Activated T-cell treated with anti-CD3 and anti-CD28 coated beads, Interleukin-2, amount 50 U/mL, for 72 hours (primary cell): Measurements from ENCODE around the gene IDE. TPM values are rescaled to one million over a fixed set of nuclear protein-coding genes. Genes with fewer than 3 reads are reported as not detected.
A peak's percentile ranks its signal among the peaks of the same experiment; 100 is the strongest.
"Not testable (repeated sequence)": the region's sequence is repeated elsewhere in the genome, so short reads cannot be mapped to it uniquely, and the experiment has no call there.

ENCODE experiments used
- ATAC-seq, 2 donors: fragments of 150-1000 bp; cut with Tn5 transposase; replicated peaks in 1 of 2; 2 replicates each; pipeline ENCODE4 v1.10.0; 2021; ENCODE audit warnings: moderate library complexity in 2 of 2, mild to moderate bottlenecking in 1 of 2
- DNase-seq, 2 donors: peaks; one replicate each; pipeline ENCODE4 v3.0.0; 2021 to 2022; ENCODE audit warnings: mixed read lengths in 1 of 2
- H3K27ac Mint-ChIP-seq: one replicate; pipeline ENCODE4 v1.8.0; 2022; ENCODE audit warnings: mild to moderate bottlenecking, moderate library complexity, mixed read lengths
- H3K27me3 Mint-ChIP-seq: one replicate; pipeline ENCODE4 v1.8.0; 2022; ENCODE audit warnings: low read depth, mixed read lengths
- H3K36me3 Mint-ChIP-seq, 2 donors: one replicate each; pipeline ENCODE4 v1.8.0; 2022; ENCODE audit warnings: mixed read lengths in 2 of 2, mild to moderate bottlenecking in 1 of 2; ENCODE audit not compliant: insufficient read depth in 2 of 2
- H3K4me1 Mint-ChIP-seq: one replicate; pipeline ENCODE4 v1.8.0; 2022; ENCODE audit warnings: low read depth, mixed read lengths
- H3K4me3 Mint-ChIP-seq, 2 donors: one replicate each; pipeline ENCODE4 v1.8.0; 2022; ENCODE audit warnings: mild to moderate bottlenecking in 2 of 2, mixed read lengths in 2 of 2, moderate library complexity in 2 of 2
- H3K9me3 Mint-ChIP-seq, 2 donors: one replicate each; pipeline ENCODE4 v1.8.0; 2022; ENCODE audit warnings: mixed read lengths in 2 of 2
- total RNA-seq, 2 donors: library from RNA; stranded (reverse); gene quantifications; one replicate each; pipeline ENCODE4 v1.2.3, GENCODE V29; 2022

IDE gene
- total RNA-seq, 2 donors from 2014 or later, result 23.3 to 23.5 TPM

- Mint-ChIP-seq H3K27ac (no peak overlapping the region), H3K4me1 (peaks cover 25% of the 10 kb centered on the region), H3K27me3 (no peaks in the 10 kb centered on the region), H3K36me3 (peaks cover 0 to 1% of the 10 kb centered on the region in 2 donors), H3K9me3 (no peaks in the 10 kb centered on the region), H3K4me3 (no peak overlapping the region)
- ATAC-seq (no peak), DNase-seq (no peak)
Observed at GRCh38 chr10:92575961-92576360, 2.1 kb upstream of the IDE start.

GRCh38 chr10:92574548-92575261 is 812 bp upstream of the IDE start:
- Mint-ChIP-seq H3K27ac (peak overlapping the region; percentile 85), H3K4me3 (peak overlapping the region; percentile 82 to 85), H3K27me3 (no peaks in the 10 kb centered on the region), H3K9me3 (no peaks in the 10 kb centered on the region), H3K4me1 (peaks cover 31% of the 10 kb centered on the region), H3K36me3 (peaks cover 1% of the 10 kb centered on the region in 2 donors)
- DNase-seq (no peak), ATAC-seq (peak; percentile 10 to 30)

- no peaks in the 10 kb centered on the region for H3K9me3 Mint-ChIP-seq
- H3K4me3 Mint-ChIP-seq, result peak overlapping the region; percentile 82 to 85
- peaks cover 40% of the 10 kb centered on the region for H3K4me1 Mint-ChIP-seq
- peaks cover 1 to 4% of the 10 kb centered on the region in 2 donors for H3K36me3 Mint-ChIP-seq
- ATAC-seq (peak; percentile 15 to 56), DNase-seq (peak; percentile 44 to 49)
- peak overlapping the region; percentile 61 for H3K27ac Mint-ChIP-seq
- no peaks in the 10 kb centered on the region for H3K27me3 Mint-ChIP-seq
Observed at GRCh38 chr10:92573091-92573797, 649 bp downstream of the IDE start.

DNA sequence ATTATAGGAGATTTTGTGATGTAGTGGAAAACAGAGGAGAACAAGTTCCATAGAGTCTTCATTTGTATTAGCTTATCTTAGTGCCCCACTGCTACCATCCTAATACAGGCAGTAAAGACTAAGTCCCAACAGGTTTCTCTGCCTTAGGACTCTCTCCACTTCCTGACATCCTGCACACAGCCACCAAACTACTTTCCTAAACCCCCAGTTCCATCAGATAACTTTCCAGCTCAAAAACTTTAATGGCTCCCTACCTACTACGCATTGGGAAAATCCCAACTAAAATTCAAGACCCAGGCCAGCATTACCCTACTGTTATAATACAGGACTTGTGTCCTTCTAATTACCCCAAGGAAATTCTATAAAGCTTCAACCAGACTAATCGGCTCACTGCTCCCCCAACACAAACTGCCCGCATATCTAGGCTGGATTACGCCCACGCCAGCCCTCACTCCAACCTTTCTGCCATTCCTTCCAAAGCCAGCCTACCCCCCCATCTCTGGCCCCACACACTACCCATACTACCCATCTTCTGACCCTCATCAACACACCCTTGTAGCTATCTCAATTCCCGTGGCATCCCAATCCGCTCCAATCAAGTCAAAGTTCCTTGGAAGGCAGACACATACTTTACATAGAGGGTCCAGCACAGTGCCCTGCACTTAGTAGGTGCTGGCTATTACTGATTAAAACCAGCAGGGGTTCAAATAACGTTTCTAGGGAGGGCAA is 1.4 kb downstream of the IDE start:
- peaks cover 48% of the 10 kb centered on the region for H3K4me1 Mint-ChIP-seq
- H3K36me3 Mint-ChIP-seq, result peaks cover 1 to 4% of the 10 kb centered on the region in 2 donors
- H3K27me3 Mint-ChIP-seq, result no peaks in the 10 kb centered on the region
- ATAC-seq, result no peak
- peak overlapping the region; percentile 36 for H3K27ac Mint-ChIP-seq
- peak overlapping the region; percentile 82 to 85 for H3K4me3 Mint-ChIP-seq
- no peak for DNase-seq
- H3K9me3 Mint-ChIP-seq, result no peaks in the 10 kb centered on the region

GRCh38 chr10:92571649-92572048 is 2.2 kb downstream of the IDE start:
- DNase-seq, result no peak
- H3K4me3 Mint-ChIP-seq, result peak overlapping the region in 1 of 2 donors; percentile 82
- peak overlapping the region; percentile 7 for H3K27ac Mint-ChIP-seq
- H3K36me3 Mint-ChIP-seq, result peaks cover 1 to 4% of the 10 kb centered on the region in 2 donors
- no peak for ATAC-seq
- H3K4me1 Mint-ChIP-seq, result peaks cover 53% of the 10 kb centered on the region
- H3K9me3 Mint-ChIP-seq, result no peaks in the 10 kb centered on the region
- no peaks in the 10 kb centered on the region for H3K27me3 Mint-ChIP-seq

- not testable (repeated sequence) for H3K9me3 Mint-ChIP-seq, H3K27me3 Mint-ChIP-seq, H3K4me3 Mint-ChIP-seq, H3K27ac Mint-ChIP-seq, DNase-seq, H3K36me3 Mint-ChIP-seq, ATAC-seq
- peaks cover 47% of the 10 kb centered on the region for H3K4me1 Mint-ChIP-seq
Observed at GRCh38 chr10:92569663-92570062, 4.2 kb downstream of the IDE start.

DNA sequence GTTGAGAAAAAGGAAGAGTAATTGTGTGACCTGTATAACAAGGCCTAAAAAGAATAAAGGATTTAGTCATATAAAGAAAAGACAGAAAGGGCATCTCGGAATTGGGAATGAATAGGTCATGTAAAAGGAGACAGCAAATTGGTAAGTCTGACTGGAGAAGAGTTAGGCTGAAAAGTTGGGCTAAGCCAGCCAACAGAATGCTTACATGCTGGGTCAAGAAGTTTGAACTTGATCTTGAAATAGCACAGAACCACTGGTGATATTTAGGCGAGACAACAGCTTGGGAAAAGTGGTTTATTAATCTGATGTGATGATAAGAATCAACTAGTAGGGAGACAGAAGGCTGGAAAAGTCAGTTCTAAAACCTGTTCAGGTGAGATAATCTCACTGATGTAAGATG is 4.8 kb downstream of the IDE start:
- no peak for DNase-seq
- no peak for ATAC-seq
- Mint-ChIP-seq H3K27me3 (no peaks in the 10 kb centered on the region), H3K9me3 (no peaks in the 10 kb centered on the region), H3K27ac (no peak overlapping the region), H3K36me3 (peaks cover 4 to 9% of the 10 kb centered on the region in 2 donors), H3K4me3 (no peak overlapping the region), H3K4me1 (peaks cover 47% of the 10 kb centered on the region)

DNA sequence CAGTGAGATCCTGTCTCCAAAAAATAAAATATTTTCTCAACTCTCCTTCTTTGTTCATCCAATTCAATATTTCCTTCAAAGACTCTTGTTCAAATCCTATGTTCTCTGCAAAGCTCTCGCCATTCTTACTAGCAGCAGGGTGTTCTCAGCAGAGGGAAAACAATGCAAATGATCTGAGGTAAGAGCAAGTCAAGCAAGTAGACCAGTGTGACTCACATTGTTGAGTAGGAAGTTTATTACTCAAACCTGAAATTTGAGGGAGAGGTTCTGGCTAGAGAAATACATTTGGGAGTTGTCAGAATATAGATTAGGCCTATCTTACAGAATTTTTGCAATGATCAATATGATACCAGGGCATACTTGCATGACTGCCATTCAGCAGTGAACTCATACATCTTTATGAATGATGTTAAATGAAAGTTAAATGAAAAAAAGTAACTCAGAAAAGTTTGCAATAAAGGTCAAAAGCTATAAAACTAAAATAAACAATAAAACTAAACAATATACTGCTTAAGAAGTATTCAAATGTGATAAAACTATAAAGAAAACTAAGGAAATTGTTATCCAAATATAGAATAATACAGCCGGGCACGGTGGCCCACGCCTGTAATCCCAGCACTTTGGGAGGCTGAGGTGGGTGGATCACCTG is 5.8 kb downstream of the IDE start:
- Mint-ChIP-seq H3K4me1 (peaks cover 49% of the 10 kb centered on the region), H3K9me3 (no peaks in the 10 kb centered on the region), H3K4me3 (peak overlapping the region in 1 of 2 donors; percentile 33), H3K27me3 (no peaks in the 10 kb centered on the region), H3K27ac (peak overlapping the region; percentile 7), H3K36me3 (peaks cover 4 to 13% of the 10 kb centered on the region in 2 donors)
- DNase-seq (no peak), ATAC-seq (peak; percentile 92)

DNA sequence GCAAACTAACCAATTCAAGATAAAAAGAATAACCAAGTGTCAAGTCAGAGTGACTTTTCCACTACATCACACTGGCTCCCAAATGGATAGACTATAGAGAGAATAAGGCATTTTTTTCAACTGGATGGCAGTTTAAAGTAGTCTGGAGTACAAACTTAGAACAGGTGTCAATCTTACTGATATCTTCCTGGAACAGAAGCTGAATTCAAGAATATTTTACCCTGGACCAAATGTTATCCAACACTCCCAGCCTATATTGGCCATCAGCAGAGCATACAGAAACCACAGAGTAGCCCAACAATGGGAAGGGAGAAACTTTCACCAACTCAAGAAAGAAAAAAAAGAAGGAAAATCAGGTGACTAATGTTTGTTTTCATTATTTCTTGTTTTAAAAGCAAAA is 11.5 kb downstream of the IDE start:
- Mint-ChIP-seq H3K9me3 (peaks cover 2 to 3% of the 10 kb centered on the region in 2 donors), H3K27ac (peak overlapping the region; percentile 75), H3K36me3 (peaks cover 12 to 30% of the 10 kb centered on the region in 2 donors), H3K4me1 (peaks cover 9% of the 10 kb centered on the region), H3K27me3 (no peaks in the 10 kb centered on the region), H3K4me3 (no peak overlapping the region)
- DNase-seq (no peak), ATAC-seq (no peak)

DNA sequence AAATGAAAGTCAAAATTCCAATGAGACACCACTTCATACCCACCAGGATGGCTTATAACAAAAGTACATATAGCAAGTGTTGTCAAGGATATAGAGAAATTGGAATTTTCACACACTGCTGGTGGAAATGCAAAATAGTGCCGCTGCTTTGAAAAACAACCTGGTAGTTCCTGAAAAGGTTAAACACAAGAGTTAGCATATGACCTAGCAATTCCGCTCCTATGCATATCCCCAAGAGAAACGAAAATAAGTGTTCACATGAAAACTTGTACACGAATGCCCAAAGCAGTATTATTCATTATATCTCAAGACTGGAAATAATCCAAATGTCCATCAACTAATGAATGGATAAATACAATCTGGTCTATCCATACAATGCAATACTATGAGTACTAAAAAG is 14.8 kb downstream of the IDE start:
- Mint-ChIP-seq H3K27me3 (no peaks in the 10 kb centered on the region), H3K4me3 (no peak overlapping the region), H3K27ac (no peak overlapping the region), H3K36me3 (peaks cover 15 to 42% of the 10 kb centered on the region in 2 donors), H3K4me1 (peaks cover 2% of the 10 kb centered on the region), H3K9me3 (peaks cover 2 to 4% of the 10 kb centered on the region in 2 donors)
- DNase-seq (no peak), ATAC-seq (no peak)

DNA sequence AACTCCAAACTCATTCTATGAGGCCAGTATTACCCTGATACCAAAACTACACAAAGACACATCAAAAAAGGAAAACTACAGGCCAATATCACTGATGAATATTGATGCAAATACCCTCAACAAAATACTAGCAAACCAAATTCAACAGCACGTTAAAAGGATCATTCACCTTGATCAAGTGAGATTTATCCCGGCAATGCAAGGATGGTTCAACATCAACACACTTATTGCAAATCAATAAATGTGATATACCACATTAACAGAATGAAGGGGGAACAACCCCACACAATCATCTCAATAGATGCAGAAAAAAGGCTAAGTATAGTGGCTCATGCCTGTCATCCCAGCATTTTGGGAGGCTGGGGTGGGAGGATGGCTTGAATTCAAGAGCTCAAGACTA is 19.9 kb downstream of the IDE start:
- ATAC-seq (no peak), DNase-seq (no peak)
- Mint-ChIP-seq H3K4me1 (no peaks in the 10 kb centered on the region), H3K4me3 (no peak overlapping the region), H3K27ac (no peak overlapping the region), H3K27me3 (no peaks in the 10 kb centered on the region), H3K9me3 (peaks cover 2 to 8% of the 10 kb centered on the region in 2 donors), H3K36me3 (peaks cover 16 to 37% of the 10 kb centered on the region in 2 donors)

DNA sequence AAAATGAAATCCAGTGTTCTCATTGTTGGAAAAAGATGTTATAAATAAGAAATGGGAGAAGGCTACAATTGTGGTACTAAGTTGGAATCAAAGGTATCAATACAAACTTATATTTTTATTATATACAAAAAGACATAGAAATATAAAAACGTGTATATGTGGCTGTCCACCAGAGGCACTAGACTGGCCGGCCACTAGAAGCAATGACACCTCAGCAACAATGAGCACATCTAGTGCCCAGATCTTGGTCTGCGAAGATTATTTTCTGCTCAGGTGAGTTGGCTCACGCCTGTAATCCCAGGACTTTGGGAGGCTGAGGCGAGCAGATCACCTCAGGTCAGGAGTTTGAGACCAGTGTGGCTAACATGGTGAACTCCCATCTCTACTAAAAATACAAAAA is 21.6 kb downstream of the IDE start:
- peaks cover 16 to 31% of the 10 kb centered on the region in 2 donors for H3K36me3 Mint-ChIP-seq
- peaks cover 2 to 8% of the 10 kb centered on the region in 2 donors for H3K9me3 Mint-ChIP-seq
- no peak overlapping the region for H3K27ac Mint-ChIP-seq
- no peaks in the 10 kb centered on the region for H3K27me3 Mint-ChIP-seq
- ATAC-seq (no peak), DNase-seq (no peak)
- H3K4me3 Mint-ChIP-seq, result no peak overlapping the region
- H3K4me1 Mint-ChIP-seq, result no peaks in the 10 kb centered on the region

DNA sequence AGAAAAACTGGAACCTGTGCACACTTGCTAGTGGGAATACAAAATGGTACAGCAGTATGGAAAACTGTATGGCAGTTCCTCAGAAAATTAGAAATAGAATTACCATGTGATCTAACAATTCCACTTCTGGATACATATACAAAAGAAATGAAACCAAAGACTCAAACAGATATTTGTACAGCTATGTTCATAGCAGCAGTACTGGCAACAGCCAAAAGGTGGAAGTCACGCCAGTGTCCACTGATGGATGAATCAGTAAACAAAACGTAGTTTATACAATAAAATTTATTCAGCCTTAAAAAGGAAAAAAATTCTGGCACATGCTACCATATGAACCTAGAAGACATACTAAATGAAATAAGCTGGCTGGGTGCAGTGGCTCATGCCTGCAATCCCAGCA is 23.0 kb downstream of the IDE start:
- Mint-ChIP-seq H3K27ac (no peak overlapping the region), H3K9me3 (peaks cover 2 to 8% of the 10 kb centered on the region in 2 donors), H3K4me1 (no peaks in the 10 kb centered on the region), H3K4me3 (no peak overlapping the region), H3K36me3 (peaks cover 16 to 25% of the 10 kb centered on the region in 2 donors), H3K27me3 (no peaks in the 10 kb centered on the region)
- DNase-seq (no peak), ATAC-seq (no peak)
